HG03108 (cell line): ENCODE measurements around the gene PIP5K1C.

Experiments used
- ATAC-seq: cut with Tn5 transposase; IDR thresholded peaks from one replicate; pipeline ENCODE4 v1.9.1; 2021; ENCODE audit warnings: moderate library complexity; ENCODE audit not compliant: unreplicated experiment

PIP5K1C gene

GRCh38 chr19:3646336-3647092 is 53.8 kb downstream of the PIP5K1C start:
- no peak for ATAC-seq

- ATAC-seq, result no peak
These were observed 54.5 kb downstream of the PIP5K1C start for GRCh38 chr19:3645726-3646125.

GRCh38 chr19:3645067-3645396 is 55.2 kb downstream of the PIP5K1C start:
- no peak for ATAC-seq

GRCh38 chr19:3644351-3645066 is 55.8 kb downstream of the PIP5K1C start:
- no peak for ATAC-seq

- no peak for ATAC-seq
These were observed 56.5 kb downstream of the PIP5K1C start for GRCh38 chr19:3643674-3644313.

- no peak for ATAC-seq
These were observed 57.1 kb downstream of the PIP5K1C start for GRCh38 chr19:3642987-3643673.

GRCh38 chr19:3642296-3642695 is 58.0 kb downstream of the PIP5K1C start:
- ATAC-seq, result no peak

- ATAC-seq, result no peak
These were observed 58.6 kb downstream of the PIP5K1C start for GRCh38 chr19:3641515-3642269.

- ATAC-seq, result no peak
These were observed 60.8 kb downstream of the PIP5K1C start for GRCh38 chr19:3639479-3639878.

GRCh38 chr19:3638208-3639193 is 61.8 kb downstream of the PIP5K1C start:
- no peak for ATAC-seq

GRCh38 chr19:3637621-3638020 is 62.6 kb downstream of the PIP5K1C start:
- ATAC-seq, result no peak

- no peak for ATAC-seq
These were observed 63.3 kb downstream of the PIP5K1C start for GRCh38 chr19:3636962-3637361.

- no peak for ATAC-seq
These were observed 63.8 kb downstream of the PIP5K1C start for GRCh38 chr19:3636506-3636905.

- ATAC-seq, result no peak
These were observed 65.7 kb downstream of the PIP5K1C start for GRCh38 chr19:3634496-3635045.

- no peak for ATAC-seq
These were observed 66.7 kb downstream of the PIP5K1C start for GRCh38 chr19:3633559-3633988.

- ATAC-seq, result no peak
These were observed 67.3 kb downstream of the PIP5K1C start for GRCh38 chr19:3632739-3633558.

- ATAC-seq, result no peak
These were observed 68.2 kb downstream of the PIP5K1C start for GRCh38 chr19:3632098-3632497.
